Right lobe of liver (tissue), 6 donors: ENCODE measurements around the gene TSGA10IP. TPM values are rescaled to one million over a fixed set of nuclear protein-coding genes. Genes with fewer than 3 reads are reported as not detected.
A peak's percentile ranks its signal among the peaks of the same experiment; 100 is the strongest.

Source experiments
- ATAC-seq, 4 donors: fragments of 200-7000 bp; cut with Tn5 transposase; one replicate each; pipeline ENCODE4 v1.9.1; 2020; ENCODE audit warnings: mild to moderate bottlenecking in 4 of 4, moderate library complexity in 4 of 4
- DNase-seq, 3 donors: peaks; one replicate each; pipeline ENCODE4 v3.0.0-alpha.2; 2020
- H3K27ac ChIP-seq, 3 donors: fragments of 200-600 bp; one replicate each; pipeline ENCODE4 v1.8.0; 2022
- H3K27me3 ChIP-seq, 2 donors: fragments of 200-600 bp; one replicate each; pipeline ENCODE4 v1.8.0; 2022
- H3K36me3 ChIP-seq, 4 donors: fragments of 200-600 bp; sonication (generic) in 1 of 4; one replicate each; pipeline versions ENCODE4 v1.5.1 to v1.8.0; 2017 to 2022; ENCODE audit warnings: control low read depth in 1 of 4
- H3K4me1 ChIP-seq, 4 donors: fragments of 200-600 bp; sonication (generic) in 1 of 4; one replicate each; pipeline versions ENCODE4 v1.5.1 to v1.8.0; 2017 to 2022; ENCODE audit warnings: control low read depth in 1 of 4
- H3K4me3 ChIP-seq, 3 donors: fragments of 200-600 bp; one replicate each; pipeline ENCODE4 v1.8.0; 2022
- H3K9me3 ChIP-seq, 4 donors: fragments of 200-600 bp; sonication (generic) in 1 of 4; one replicate each; pipeline versions ENCODE4 v1.5.1 to v1.8.0; 2017 to 2022; ENCODE audit warnings: control low read depth in 1 of 4
- POLR2A ChIP-seq: fragments of 450-650 bp; IDR thresholded peaks from one replicate; pipeline ENCODE4 v1.6.1; 2017; ENCODE audit warnings: antibody characterized with exemption, mild to moderate bottlenecking
- WGBS: methylation state at CpG from one replicate; pipeline ENCODE4 v1.1.6; 2018; ENCODE audit warnings: low coverage, low lambda C conversion rate; ENCODE audit not compliant: insufficient coverage; ENCODE audit errors: missing lambda C conversion rate; 5-methylcytosine and 5-hydroxymethylcytosine counted together
- intact Hi-C, 2 donors: fragments of 100-400 bp; cut with DNase I; formaldehyde crosslinking; loops; one replicate each; pipeline versions ENCODE4 v1.11.2 to v1.14.1; 2022
- total RNA-seq, 6 experiments: library from RNA; depleted of rRNA in 2 of 6; stranded (reverse); fragments of >200 nt in 2 of 6; fragmentation: NEBNext Ultra II Directional in 3 of 6; extraction: Animal tissue kit (Norgen Biotek cat#: 25700) in 3 of 6; gene quantifications; one replicate each; pipeline versions ENCODE4 v1.1.0 to v1.2.4, GENCODE V29; 2016 to 2023
- TF ChIP-seq, protein P1 (sequence below), 4 donors: fragments of 200-600 bp in 3 of 4; fragments of 450-650 bp in 1 of 4; IDR thresholded peaks; one replicate each; pipeline versions ENCODE4 v1.5.1 to v1.8.0; 2016 to 2022; ENCODE audit warnings: antibody characterized with exemption in 4 of 4, mild to moderate bottlenecking in 2 of 4
- donor health status: DM: no; HTN: yes; CAD: no.
- donor health status: DM: no; HTN: no; CAD: no.
- donor health status: DM: no; HTN: no; CAD: no.
- donor health status: DM: no; HTN: yes; CAD: no.
- donor health status: DM: no; HTN: yes; CAD: no.

Gene TSGA10IP
- total RNA-seq, 6 experiments from 2014 or later = not detected

DNA sequence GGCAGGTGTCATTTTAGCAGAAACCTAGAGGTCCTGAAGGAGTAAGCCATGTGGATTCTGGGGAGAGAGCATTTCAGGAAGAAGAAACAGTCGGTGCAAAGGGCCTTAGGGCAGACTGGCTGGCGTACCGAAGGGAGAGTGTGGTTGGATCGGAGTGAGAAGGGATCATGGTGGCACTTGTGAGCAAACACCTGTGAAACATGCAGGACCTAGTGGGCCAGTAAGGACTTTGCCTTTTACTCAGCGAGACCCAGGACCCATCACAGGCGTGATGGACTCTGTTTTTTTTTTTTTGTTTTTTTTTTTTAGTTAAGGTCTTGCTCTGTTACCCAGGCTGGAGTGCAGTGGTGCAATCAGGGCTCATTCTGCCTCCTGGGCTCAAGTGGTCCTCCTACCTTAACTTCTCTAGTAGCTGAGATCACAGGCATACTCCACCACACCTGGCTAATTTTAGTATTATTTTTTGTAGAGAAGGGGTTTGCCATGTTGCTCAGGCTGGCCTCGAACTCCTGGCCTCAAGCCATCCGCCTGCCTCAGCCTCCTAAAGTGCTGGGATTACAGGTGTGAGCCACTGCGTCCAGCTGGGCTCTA lies 3.5 kb upstream of the TSGA10IP start:
- TF ChIP-seq, protein P1, sequence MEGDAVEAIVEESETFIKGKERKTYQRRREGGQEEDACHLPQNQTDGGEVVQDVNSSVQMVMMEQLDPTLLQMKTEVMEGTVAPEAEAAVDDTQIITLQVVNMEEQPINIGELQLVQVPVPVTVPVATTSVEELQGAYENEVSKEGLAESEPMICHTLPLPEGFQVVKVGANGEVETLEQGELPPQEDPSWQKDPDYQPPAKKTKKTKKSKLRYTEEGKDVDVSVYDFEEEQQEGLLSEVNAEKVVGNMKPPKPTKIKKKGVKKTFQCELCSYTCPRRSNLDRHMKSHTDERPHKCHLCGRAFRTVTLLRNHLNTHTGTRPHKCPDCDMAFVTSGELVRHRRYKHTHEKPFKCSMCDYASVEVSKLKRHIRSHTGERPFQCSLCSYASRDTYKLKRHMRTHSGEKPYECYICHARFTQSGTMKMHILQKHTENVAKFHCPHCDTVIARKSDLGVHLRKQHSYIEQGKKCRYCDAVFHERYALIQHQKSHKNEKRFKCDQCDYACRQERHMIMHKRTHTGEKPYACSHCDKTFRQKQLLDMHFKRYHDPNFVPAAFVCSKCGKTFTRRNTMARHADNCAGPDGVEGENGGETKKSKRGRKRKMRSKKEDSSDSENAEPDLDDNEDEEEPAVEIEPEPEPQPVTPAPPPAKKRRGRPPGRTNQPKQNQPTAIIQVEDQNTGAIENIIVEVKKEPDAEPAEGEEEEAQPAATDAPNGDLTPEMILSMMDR (IDR thresholded peaks at IDR 0.05) = no peak
- no peak for TF ChIP-seq POLR2A

DNA sequence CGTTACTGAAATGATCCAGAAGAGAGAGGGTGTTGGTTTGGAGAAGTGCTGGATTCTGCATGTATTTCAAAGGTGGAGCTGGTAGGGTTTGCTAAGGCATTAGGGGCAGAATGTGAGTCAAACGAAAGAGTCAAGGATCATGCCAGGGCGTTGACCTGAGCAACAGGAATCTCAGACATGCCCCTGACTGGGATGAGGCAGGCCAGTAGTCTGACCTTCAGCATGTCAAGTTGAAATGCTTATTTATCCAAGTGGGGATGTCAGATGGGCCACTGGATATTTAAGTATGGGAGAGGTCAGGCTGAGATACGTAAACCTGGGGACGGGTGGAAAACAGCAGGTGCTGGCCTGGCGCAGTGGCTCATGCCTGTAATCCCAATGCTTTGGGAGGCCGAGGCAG lies 2.7 kb upstream of the TSGA10IP start:
- ATAC-seq = no peak
- intact Hi-C loops = no loop called here
- 89% methylated on average over 4 of the region's 7 CpGs for WGBS
- TF ChIP-seq, protein P1 (IDR thresholded peaks at IDR 0.05) = no peak
- no peak for TF ChIP-seq POLR2A
- no peak overlapping the region for H3K4me3 ChIP-seq
- no peak for DNase-seq
- H3K27ac ChIP-seq = no peak overlapping the region
- H3K9me3 ChIP-seq = no peaks in the 10 kb centered on the region
- H3K36me3 ChIP-seq = no peaks in the 10 kb centered on the region
- H3K27me3 ChIP-seq = no peaks in the 10 kb centered on the region
- no peaks in the 10 kb centered on the region for H3K4me1 ChIP-seq

More for the DNA sequence above, 3.5 kb upstream of the TSGA10IP start:
- no peak for DNase-seq
- intact Hi-C loops = no loop called here
- no peak overlapping the region for H3K27ac ChIP-seq
- no peaks in the 10 kb centered on the region for H3K4me1 ChIP-seq
- no peaks in the 10 kb centered on the region for H3K9me3 ChIP-seq
- 62% methylated on average over 8 of the region's 9 CpGs for WGBS
- no peak for ATAC-seq
- H3K27me3 ChIP-seq = no peaks in the 10 kb centered on the region
- H3K36me3 ChIP-seq = no peaks in the 10 kb centered on the region
- no peak overlapping the region for H3K4me3 ChIP-seq

DNA sequence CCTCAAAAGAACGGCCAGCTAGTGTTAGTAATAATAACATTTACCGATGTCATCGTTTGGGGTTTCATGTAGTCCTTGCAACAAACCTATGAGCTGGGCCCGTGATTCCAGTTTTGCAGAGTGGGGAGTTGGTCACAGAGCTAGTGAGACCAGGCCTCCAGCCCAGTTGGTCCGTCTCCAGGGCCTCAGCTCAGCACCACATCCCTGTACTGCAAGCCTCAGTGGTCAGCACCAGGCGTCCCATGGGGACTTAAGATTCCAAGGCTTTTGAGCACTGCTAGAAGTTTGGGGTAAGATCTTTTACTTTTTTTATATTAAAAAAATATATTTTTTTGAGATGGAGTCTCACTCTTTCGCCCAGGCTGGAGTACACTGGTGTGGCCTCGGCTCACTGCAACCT lies 1.1 kb upstream of the TSGA10IP start:
- intact Hi-C loops = no loop called here
- 94% methylated on average over 8 of the region's 8 CpGs for WGBS
- Histone ChIP-seq H3K4me1 (no peaks in the 10 kb centered on the region), H3K36me3 (no peaks in the 10 kb centered on the region), H3K9me3 (no peaks in the 10 kb centered on the region), H3K27me3 (no peaks in the 10 kb centered on the region), H3K4me3 (no peak overlapping the region), H3K27ac (no peak overlapping the region)
- DNase-seq (no peak), ATAC-seq (no peak)
- TF ChIP-seq, protein P1 (IDR thresholded peaks at IDR 0.05) = no peak
- TF ChIP-seq POLR2A = no peak

DNA sequence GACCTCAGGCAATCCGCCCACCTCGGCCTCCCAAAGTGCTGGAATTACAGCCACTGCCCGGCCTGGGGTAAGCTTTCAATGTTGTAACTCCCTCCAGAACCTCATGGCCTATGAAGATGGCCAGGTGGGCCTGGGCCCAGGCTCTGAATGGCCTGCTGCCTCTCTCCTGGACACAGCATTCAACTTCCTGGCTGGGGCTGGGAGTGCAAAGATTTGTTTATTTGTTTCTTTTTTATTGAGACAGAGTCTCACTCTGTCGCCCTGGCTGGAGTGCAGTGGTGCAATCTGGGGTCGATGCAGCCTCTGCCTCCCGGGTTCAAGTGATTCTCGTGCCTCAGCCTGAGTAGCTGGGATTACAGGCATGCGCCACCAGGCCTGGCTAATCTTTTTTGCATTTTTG lies 513 bp upstream of the TSGA10IP start:
- Histone ChIP-seq H3K27ac (no peak overlapping the region), H3K27me3 (no peaks in the 10 kb centered on the region), H3K4me3 (no peak overlapping the region), H3K36me3 (no peaks in the 10 kb centered on the region), H3K4me1 (no peaks in the 10 kb centered on the region), H3K9me3 (no peaks in the 10 kb centered on the region)
- intact Hi-C loops = no loop called here
- 39% methylated on average over 5 of the region's 8 CpGs for WGBS
- peak in 2 of 4 donors; percentile 41 to 69 for ATAC-seq
- TF ChIP-seq, protein P1 (IDR thresholded peaks at IDR 0.05) = no peak
- no peak for TF ChIP-seq POLR2A
- DNase-seq = no peak
